Measurements from ENCODE around the gene RPP21.

- TF ChIP-seq CTCF (IDR thresholded peaks at IDR 0.05) (no peak), POLR2AphosphoS5 (IDR thresholded peaks at IDR 0.05; ENCODE audit: insufficient read depth in 1 of 2, low read depth in 1 of 2) (no peak)
Observed at GRCh38 chr6:30334075-30334783, 10.7 kb upstream of the RPP21 start.
